Tibial nerve (tissue), 4 donors: ENCODE measurements around the gene BOC. TPM values are rescaled to one million over a fixed set of nuclear protein-coding genes. Genes with fewer than 3 reads are reported as not detected.

Experiments
- DNase-seq, 2 donors: peaks; one replicate each; pipeline ENCODE4 v3.0.0-alpha.2; 2019; ENCODE audit warnings: low spot score in 2 of 2
- H3K27ac ChIP-seq, 4 donors: fragments of 200-600 bp; sonication (generic) in 3 of 4; one replicate each; pipeline ENCODE4 v1.5.1; 2017 to 2019; ENCODE audit warnings: mild to moderate bottlenecking in 1 of 4
- H3K27me3 ChIP-seq, 2 donors: fragments of 200-600 bp; sonication (generic) in 1 of 2; one replicate each; pipeline versions ENCODE4 v1.5.1 to v1.6.0; 2017 to 2019
- H3K36me3 ChIP-seq, 3 donors: fragments of 200-600 bp; sonication (generic); one replicate each; pipeline ENCODE4 v1.5.1; 2018 to 2019
- H3K4me1 ChIP-seq, 4 donors: fragments of 200-600 bp; sonication (generic) in 3 of 4; one replicate each; pipeline ENCODE4 v1.5.1; 2017 to 2019
- H3K4me3 ChIP-seq, 4 donors: fragments of 200-600 bp; sonication (generic) in 3 of 4; one replicate each; pipeline ENCODE4 v1.5.1; 2017 to 2019; ENCODE audit warnings: mild to moderate bottlenecking in 1 of 4, moderate library complexity in 1 of 4
- H3K9me3 ChIP-seq, 4 donors: fragments of 200-600 bp; sonication (generic) in 3 of 4; one replicate each; pipeline ENCODE4 v1.5.1; 2017 to 2019
- CTCF ChIP-seq, 5 experiments: fragments of 200-600 bp in 3 of 5; fragments of 450-650 bp in 2 of 5; sonication (generic) in 3 of 5; IDR thresholded peaks; one replicate each; pipeline ENCODE4 v1.5.1; 2016 to 2019; ENCODE audit warnings: antibody characterized with exemption in 5 of 5, mild to moderate bottlenecking in 3 of 5, moderate library complexity in 2 of 5
- EP300 ChIP-seq, 2 donors: sonication (generic); formaldehyde crosslinking; IDR thresholded peaks; one replicate each; pipeline ENCODE4 v1.6.1; 2017; ENCODE audit warnings: antibody characterized with exemption in 2 of 2, mild to moderate bottlenecking in 1 of 2
- POLR2A ChIP-seq, 2 donors: fragments of 450-650 bp; IDR thresholded peaks; one replicate each; pipeline ENCODE4 v1.6.1; 2017; ENCODE audit warnings: antibody characterized with exemption in 2 of 2, mild to moderate bottlenecking in 2 of 2, moderate library complexity in 2 of 2
- WGBS, 2 donors: methylation state at CpG; one replicate each; pipeline ENCODE4 v1.1.5; 2018; 5-methylcytosine and 5-hydroxymethylcytosine counted together
- total RNA-seq, 4 donors: library from RNA; depleted of rRNA; stranded (reverse); fragments of >200 nt; gene quantifications; one replicate each; pipeline ENCODE4 v1.1.0, GENCODE V29; 2016

The BOC gene
- total RNA-seq, 4 donors from 2014 or later = 27.6 to 63.2 (median 48.1) TPM

GRCh38 chr3:113268942-113269341, 57.6 kb downstream of the BOC start:
- TF ChIP-seq POLR2A (IDR thresholded peaks at IDR 0.05) (no peak), EP300 (IDR thresholded peaks at IDR 0.05) (no peak), CTCF (IDR thresholded peaks at IDR 0.05) (no peak)
- Histone ChIP-seq H3K27ac (no peak overlapping the region), H3K9me3 (no peaks in the 10 kb centered on the region), H3K27me3 (no peaks in the 10 kb centered on the region), H3K4me3 (no peak overlapping the region), H3K36me3 (peaks cover 0 to 56% (median 0%) of the 10 kb centered on the region in 3 donors), H3K4me1 (no peaks in the 10 kb centered on the region)
- WGBS, 2 donors = 52% methylated on average over 2 of the region's 2 CpGs
- no peak for DNase-seq

- no peak overlapping the region for H3K4me3 ChIP-seq
- TF ChIP-seq CTCF (IDR thresholded peaks at IDR 0.05) (no peak), POLR2A (IDR thresholded peaks at IDR 0.05) (no peak), EP300 (IDR thresholded peaks at IDR 0.05) (no peak)
- 78 to 85% methylated on average over 2 to 3 of the region's 3 CpGs for WGBS, 2 donors
- peaks cover 0 to 4% (median under 1%) of the 10 kb centered on the region in 4 donors for H3K4me1 ChIP-seq
- no peak for DNase-seq
- H3K27me3 ChIP-seq = no peaks in the 10 kb centered on the region
- H3K27ac ChIP-seq = no peak overlapping the region
- no peaks in the 10 kb centered on the region for H3K9me3 ChIP-seq
- H3K36me3 ChIP-seq = peaks cover 0 to 61% (median 0%) of the 10 kb centered on the region in 3 donors
These were observed 58.3 kb downstream of the BOC start for GRCh38 chr3:113269661-113270060.

GRCh38 chr3:113270068-113270467, 58.7 kb downstream of the BOC start:
- Histone ChIP-seq H3K4me1 (peaks cover 0 to 8% (median 2%) of the 10 kb centered on the region in 4 donors), H3K4me3 (no peak overlapping the region), H3K36me3 (peaks cover 0 to 62% (median 0%) of the 10 kb centered on the region in 3 donors), H3K27ac (no peak overlapping the region), H3K9me3 (no peaks in the 10 kb centered on the region), H3K27me3 (no peaks in the 10 kb centered on the region)
- no peak for DNase-seq
- 67 to 87% methylated on average over 2 of the region's 2 CpGs for WGBS, 2 donors
- TF ChIP-seq CTCF (IDR thresholded peaks at IDR 0.05) (no peak), EP300 (IDR thresholded peaks at IDR 0.05) (no peak), POLR2A (IDR thresholded peaks at IDR 0.05) (no peak)

- 81 to 94% methylated on average over 8 to 9 of the region's 9 CpGs for WGBS, 2 donors
- H3K4me3 ChIP-seq = no peak overlapping the region
These were observed 59.4 kb downstream of the BOC start for GRCh38 chr3:113270786-113271185.

GRCh38 chr3:113271189-113271588, 59.8 kb downstream of the BOC start:
- H3K4me3 ChIP-seq = no peak overlapping the region
- H3K27ac ChIP-seq = no peak overlapping the region
- no peaks in the 10 kb centered on the region for H3K9me3 ChIP-seq
- TF ChIP-seq CTCF (IDR thresholded peaks at IDR 0.05) (no peak), EP300 (IDR thresholded peaks at IDR 0.05) (no peak), POLR2A (IDR thresholded peaks at IDR 0.05) (no peak)
- no peaks in the 10 kb centered on the region for H3K27me3 ChIP-seq
- peaks cover 0 to 19% (median 10%) of the 10 kb centered on the region in 4 donors for H3K4me1 ChIP-seq
- peaks cover 0 to 62% (median 0%) of the 10 kb centered on the region in 3 donors for H3K36me3 ChIP-seq
- 76 to 85% methylated on average over 5 to 7 of the region's 9 CpGs for WGBS, 2 donors
- DNase-seq = no peak

More at GRCh38 chr3:113270786-113271185, 59.4 kb downstream of the BOC start:
- DNase-seq = no peak
- Histone ChIP-seq H3K27ac (no peak overlapping the region), H3K36me3 (peaks cover 0 to 62% (median 0%) of the 10 kb centered on the region in 3 donors), H3K27me3 (no peaks in the 10 kb centered on the region), H3K9me3 (no peaks in the 10 kb centered on the region), H3K4me1 (peaks cover 0 to 15% (median 7%) of the 10 kb centered on the region in 4 donors)
- TF ChIP-seq POLR2A (IDR thresholded peaks at IDR 0.05) = no peak
- TF ChIP-seq CTCF (IDR thresholded peaks at IDR 0.05) = no peak
- TF ChIP-seq EP300 (IDR thresholded peaks at IDR 0.05) = no peak
